Measurements from ENCODE around the gene LAMB2. TPM values are rescaled to one million over a fixed set of nuclear protein-coding genes. Genes with fewer than 3 reads are reported as not detected.
A peak's percentile ranks its signal among the peaks of the same experiment; 100 is the strongest.

Gene LAMB2
- total RNA-seq, 4 donors from 2014 or later, result 293 to 476 (median 348) TPM

GRCh38 chr3:49148159-49148558 is 15.3 kb upstream of the LAMB2 start:
- Histone ChIP-seq H3K27ac (no peak overlapping the region), H3K9me3 (no peaks in the 10 kb centered on the region), H3K4me1 (no peaks in the 10 kb centered on the region), H3K36me3 (no peaks in the 10 kb centered on the region), H3K4me3 (no peak overlapping the region), H3K27me3 (no peaks in the 10 kb centered on the region)
- no peak for DNase-seq
- TF ChIP-seq, protein P1, sequence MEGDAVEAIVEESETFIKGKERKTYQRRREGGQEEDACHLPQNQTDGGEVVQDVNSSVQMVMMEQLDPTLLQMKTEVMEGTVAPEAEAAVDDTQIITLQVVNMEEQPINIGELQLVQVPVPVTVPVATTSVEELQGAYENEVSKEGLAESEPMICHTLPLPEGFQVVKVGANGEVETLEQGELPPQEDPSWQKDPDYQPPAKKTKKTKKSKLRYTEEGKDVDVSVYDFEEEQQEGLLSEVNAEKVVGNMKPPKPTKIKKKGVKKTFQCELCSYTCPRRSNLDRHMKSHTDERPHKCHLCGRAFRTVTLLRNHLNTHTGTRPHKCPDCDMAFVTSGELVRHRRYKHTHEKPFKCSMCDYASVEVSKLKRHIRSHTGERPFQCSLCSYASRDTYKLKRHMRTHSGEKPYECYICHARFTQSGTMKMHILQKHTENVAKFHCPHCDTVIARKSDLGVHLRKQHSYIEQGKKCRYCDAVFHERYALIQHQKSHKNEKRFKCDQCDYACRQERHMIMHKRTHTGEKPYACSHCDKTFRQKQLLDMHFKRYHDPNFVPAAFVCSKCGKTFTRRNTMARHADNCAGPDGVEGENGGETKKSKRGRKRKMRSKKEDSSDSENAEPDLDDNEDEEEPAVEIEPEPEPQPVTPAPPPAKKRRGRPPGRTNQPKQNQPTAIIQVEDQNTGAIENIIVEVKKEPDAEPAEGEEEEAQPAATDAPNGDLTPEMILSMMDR (IDR thresholded peaks at IDR 0.05), result no peak
- no peak for TF ChIP-seq POLR2A (IDR thresholded peaks at IDR 0.05)

DNA sequence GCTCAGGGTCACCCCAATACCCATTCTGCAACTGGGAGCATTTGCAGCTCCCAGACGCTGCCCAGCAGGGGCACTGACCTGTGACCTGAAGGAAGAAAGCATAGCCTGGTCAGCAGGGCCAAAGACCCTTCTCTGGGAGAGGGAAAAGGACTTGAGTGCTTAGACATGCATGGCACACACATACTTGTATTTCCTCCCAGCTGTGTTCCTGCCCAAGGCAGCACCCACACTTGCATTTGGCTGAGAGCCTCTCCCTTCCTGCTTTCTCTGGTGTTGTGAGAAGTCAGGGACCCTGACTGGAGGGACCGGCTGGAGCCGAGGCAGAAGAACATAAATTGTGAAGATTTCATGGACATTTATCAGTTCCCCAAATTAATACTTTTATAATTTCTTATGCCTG is 7.2 kb upstream of the LAMB2 start:
- Histone ChIP-seq H3K9me3 (no peaks in the 10 kb centered on the region), H3K36me3 (no peaks in the 10 kb centered on the region), H3K27me3 (no peaks in the 10 kb centered on the region), H3K27ac (no peak overlapping the region), H3K4me3 (no peak overlapping the region), H3K4me1 (no peaks in the 10 kb centered on the region)
- DNase-seq, result no peak
- TF ChIP-seq, protein P1 (IDR thresholded peaks at IDR 0.05), result no peak
- TF ChIP-seq POLR2A (IDR thresholded peaks at IDR 0.05), result no peak

- H3K4me1 ChIP-seq, result peaks cover 0 to 28% (median 0%) of the 10 kb centered on the region in 4 donors
- H3K9me3 ChIP-seq, result no peaks in the 10 kb centered on the region
- no peaks in the 10 kb centered on the region for H3K27me3 ChIP-seq
- H3K27ac ChIP-seq, result no peak overlapping the region
- H3K4me3 ChIP-seq, result no peak overlapping the region
- H3K36me3 ChIP-seq, result peaks cover 0 to 7% (median 0%) of the 10 kb centered on the region in 3 donors
- DNase-seq, result no peak
- TF ChIP-seq, protein P1 (IDR thresholded peaks at IDR 0.05), result no peak
- no peak for TF ChIP-seq POLR2A (IDR thresholded peaks at IDR 0.05)
Measured at GRCh38 chr3:49135499-49135898, 2.6 kb upstream of the LAMB2 start.

- Histone ChIP-seq H3K4me3 (no peak overlapping the region), H3K4me1 (peaks cover 0 to 36% (median 0%) of the 10 kb centered on the region in 4 donors), H3K36me3 (peaks cover 0 to 13% (median 0%) of the 10 kb centered on the region in 3 donors), H3K27ac (peak overlapping the region in 1 of 4 donors; percentile 21), H3K9me3 (no peaks in the 10 kb centered on the region), H3K27me3 (no peaks in the 10 kb centered on the region)
- no peak for DNase-seq
- no peak for TF ChIP-seq POLR2A (IDR thresholded peaks at IDR 0.05)
- TF ChIP-seq, protein P1 (IDR thresholded peaks at IDR 0.05), result no peak
Measured at GRCh38 chr3:49134471-49135265, 1.8 kb upstream of the LAMB2 start.

- peak; percentile 25 to 86 (median 84) for DNase-seq
- H3K4me3 ChIP-seq, result peak overlapping the region; percentile 37 to 66 (median 50)
- H3K27me3 ChIP-seq, result no peaks in the 10 kb centered on the region
- peaks cover 0 to 13% (median 0%) of the 10 kb centered on the region in 3 donors for H3K36me3 ChIP-seq
- peak overlapping the region; percentile 64 to 87 (median 74) for H3K27ac ChIP-seq
- H3K9me3 ChIP-seq, result no peaks in the 10 kb centered on the region
- H3K4me1 ChIP-seq, result peaks cover 0 to 37% (median 0%) of the 10 kb centered on the region in 4 donors
- TF ChIP-seq, protein P1 (IDR thresholded peaks at IDR 0.05), result peak in 1 of 6 experiments; percentile 11
- peak in 1 of 2 donors; percentile 43 for TF ChIP-seq POLR2A (IDR thresholded peaks at IDR 0.05)
Measured at GRCh38 chr3:49133226-49133951, 539 bp upstream of the LAMB2 start.

Data from Peyer's patch (tissue), 4 donors.